ENCODE results near the gene KRTAP5-9. TPM values are rescaled to one million over a fixed set of nuclear protein-coding genes. Genes with fewer than 3 reads are reported as not detected.

Gene KRTAP5-9
- total and polyA plus RNA-seq, 2 of the 8 experiments (the other 6 are each of a cell fraction or from before 2014, with no cell fraction given), result 0.11 TPM; not detected in 1

DNA sequence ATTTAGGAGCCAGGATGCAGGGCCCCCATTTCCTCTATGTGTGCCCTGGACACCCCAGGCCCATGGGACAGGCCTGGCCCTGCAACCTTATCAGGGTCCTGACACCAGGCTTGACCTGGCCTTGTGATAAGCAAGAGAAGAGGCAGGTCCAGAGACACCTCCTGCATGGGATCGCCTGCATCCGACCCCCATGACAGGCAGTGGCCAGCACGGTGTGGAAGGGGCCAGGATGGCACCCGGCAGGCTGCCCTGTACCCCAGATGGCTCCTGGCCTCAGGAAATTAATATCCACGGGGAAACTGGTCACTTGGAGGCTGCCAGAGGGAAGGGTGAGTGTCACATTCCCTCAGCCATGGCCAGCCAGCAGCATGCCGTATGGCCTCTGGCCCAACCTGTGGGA, 6.8 kb downstream of the KRTAP5-9 start (continued):
- TF ChIP-seq SAP30 (IDR thresholded peaks at IDR 0.05; ENCODE audit: insufficient read depth, insufficient replicate concordance, low read length), result no peak

All from H1 (cell line).